Neutrophil (primary cell): ENCODE data around the gene GDPD5.

Experiments used
- H3K27ac ChIP-seq: fragments of 200-600 bp; sonication (generic); 2 replicates; pipeline ENCODE4 v1.5.1; 2016; ENCODE audit warnings: mild to moderate bottlenecking, moderate library complexity
- H3K27me3 ChIP-seq: fragments of 200-600 bp; sonication (generic); 2 replicates; pipeline ENCODE4 v1.6.0; 2016; ENCODE audit warnings: mild to moderate bottlenecking
- H3K36me3 ChIP-seq: fragments of 200-600 bp; sonication (generic); 2 replicates; pipeline ENCODE4 v1.5.1; 2017
- H3K4me1 ChIP-seq, 2 experiments: fragments of 200-600 bp in 1 of 2; sonication (generic) in 1 of 2; 1 replicate in 1 of 2; 2 replicates in 1 of 2; pipeline versions ENCODE4 v1.5.1 to v1.6.1; 2013 to 2016; ENCODE audit warnings: low read depth in 1 of 2, low read length in 1 of 2, mild to moderate bottlenecking in 1 of 2, moderate library complexity in 1 of 2; ENCODE audit not compliant: control insufficient read depth in 1 of 2, insufficient read depth in 1 of 2
- H3K4me3 ChIP-seq, 2 experiments: fragments of 200-600 bp in 1 of 2; sonication (generic) in 1 of 2; 1 replicate in 1 of 2; 2 replicates in 1 of 2; pipeline ENCODE4 v1.5.1; 2013 to 2016; ENCODE audit warnings: low read depth in 1 of 2, low read length in 1 of 2, mild to moderate bottlenecking in 1 of 2, moderate library complexity in 1 of 2
- H3K9me3 ChIP-seq: fragments of 200-600 bp; sonication (generic); 2 replicates; pipeline ENCODE4 v1.5.1; 2016
- TF ChIP-seq, protein P1 (sequence below): fragments of 200-600 bp; sonication (generic); IDR thresholded peaks from 2 replicates; pipeline ENCODE4 v1.5.1; 2016; ENCODE audit warnings: antibody characterized with exemption

GDPD5 gene

DNA sequence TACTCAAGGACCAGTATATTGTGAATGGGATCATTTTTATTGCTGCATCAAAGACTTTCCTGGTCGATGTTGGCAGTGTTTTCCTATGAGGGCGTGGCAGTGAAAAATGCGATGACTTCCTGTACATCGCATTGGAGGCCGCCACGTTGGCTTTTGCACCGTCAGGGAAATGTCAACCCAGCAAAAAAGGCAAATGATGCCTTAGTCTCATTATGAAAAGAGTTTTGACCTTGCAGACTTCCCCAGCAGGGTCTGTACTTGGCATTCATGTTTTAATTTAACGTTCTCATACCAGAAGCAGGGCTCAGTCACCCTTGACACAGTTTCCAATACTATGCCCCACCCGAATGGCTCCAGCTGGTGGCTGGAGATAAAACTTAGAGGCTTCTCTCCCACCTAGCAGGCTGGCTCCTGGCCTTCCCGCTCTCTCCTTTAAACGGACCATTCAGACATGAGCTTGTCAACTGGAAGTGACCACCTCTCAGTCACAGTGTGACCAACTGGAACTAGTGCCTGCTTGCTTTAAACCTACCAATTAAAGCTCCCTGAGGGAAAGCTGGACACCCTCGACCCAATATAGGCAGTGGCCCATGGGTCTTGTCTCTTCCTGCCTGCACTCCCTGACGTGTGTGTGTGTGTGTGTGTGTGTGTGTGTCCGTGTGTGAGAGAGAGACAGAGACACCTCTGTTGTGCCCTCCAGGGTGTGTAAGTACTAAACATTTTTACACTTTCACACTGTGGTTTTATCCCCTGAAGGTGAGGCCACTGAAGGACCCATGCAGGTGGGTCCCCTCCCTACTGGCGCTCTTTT, 8.7 kb upstream of the GDPD5 start:
- H3K4me3 ChIP-seq, result no peak overlapping the region
- H3K4me1 ChIP-seq, result peaks cover 11 to 21% of the 10 kb centered on the region in 2 experiments
- H3K27ac ChIP-seq, result no peak overlapping the region
- H3K36me3 ChIP-seq, result no peaks in the 10 kb centered on the region
- no peaks in the 10 kb centered on the region for H3K9me3 ChIP-seq
- H3K27me3 ChIP-seq, result peaks cover 14% of the 10 kb centered on the region
- TF ChIP-seq, protein P1, sequence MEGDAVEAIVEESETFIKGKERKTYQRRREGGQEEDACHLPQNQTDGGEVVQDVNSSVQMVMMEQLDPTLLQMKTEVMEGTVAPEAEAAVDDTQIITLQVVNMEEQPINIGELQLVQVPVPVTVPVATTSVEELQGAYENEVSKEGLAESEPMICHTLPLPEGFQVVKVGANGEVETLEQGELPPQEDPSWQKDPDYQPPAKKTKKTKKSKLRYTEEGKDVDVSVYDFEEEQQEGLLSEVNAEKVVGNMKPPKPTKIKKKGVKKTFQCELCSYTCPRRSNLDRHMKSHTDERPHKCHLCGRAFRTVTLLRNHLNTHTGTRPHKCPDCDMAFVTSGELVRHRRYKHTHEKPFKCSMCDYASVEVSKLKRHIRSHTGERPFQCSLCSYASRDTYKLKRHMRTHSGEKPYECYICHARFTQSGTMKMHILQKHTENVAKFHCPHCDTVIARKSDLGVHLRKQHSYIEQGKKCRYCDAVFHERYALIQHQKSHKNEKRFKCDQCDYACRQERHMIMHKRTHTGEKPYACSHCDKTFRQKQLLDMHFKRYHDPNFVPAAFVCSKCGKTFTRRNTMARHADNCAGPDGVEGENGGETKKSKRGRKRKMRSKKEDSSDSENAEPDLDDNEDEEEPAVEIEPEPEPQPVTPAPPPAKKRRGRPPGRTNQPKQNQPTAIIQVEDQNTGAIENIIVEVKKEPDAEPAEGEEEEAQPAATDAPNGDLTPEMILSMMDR, result no peak

DNA sequence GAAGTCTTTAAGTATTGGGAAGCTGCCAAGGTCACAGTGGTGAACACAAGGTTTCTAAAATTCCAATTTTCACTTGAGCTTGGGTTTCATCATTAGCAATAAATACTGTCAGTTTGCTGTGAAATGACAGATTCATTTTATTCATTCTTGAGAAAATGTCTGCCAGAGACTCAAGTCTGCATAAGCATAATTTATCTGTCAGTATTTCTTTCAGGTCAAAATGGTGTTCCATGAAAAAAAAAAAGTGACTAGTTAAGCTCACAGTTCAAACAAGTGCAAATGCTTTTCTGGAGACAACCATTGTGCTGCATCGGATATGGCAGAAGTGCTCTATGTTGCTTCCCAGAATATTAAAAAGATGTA, 8.1 kb upstream of the GDPD5 start:
- H3K27ac ChIP-seq, result no peak overlapping the region
- H3K36me3 ChIP-seq, result no peaks in the 10 kb centered on the region
- peaks cover 11 to 21% of the 10 kb centered on the region in 2 experiments for H3K4me1 ChIP-seq
- no peaks in the 10 kb centered on the region for H3K9me3 ChIP-seq
- TF ChIP-seq, protein P1, result no peak
- no peak overlapping the region for H3K4me3 ChIP-seq
- H3K27me3 ChIP-seq, result peaks cover 20% of the 10 kb centered on the region

DNA sequence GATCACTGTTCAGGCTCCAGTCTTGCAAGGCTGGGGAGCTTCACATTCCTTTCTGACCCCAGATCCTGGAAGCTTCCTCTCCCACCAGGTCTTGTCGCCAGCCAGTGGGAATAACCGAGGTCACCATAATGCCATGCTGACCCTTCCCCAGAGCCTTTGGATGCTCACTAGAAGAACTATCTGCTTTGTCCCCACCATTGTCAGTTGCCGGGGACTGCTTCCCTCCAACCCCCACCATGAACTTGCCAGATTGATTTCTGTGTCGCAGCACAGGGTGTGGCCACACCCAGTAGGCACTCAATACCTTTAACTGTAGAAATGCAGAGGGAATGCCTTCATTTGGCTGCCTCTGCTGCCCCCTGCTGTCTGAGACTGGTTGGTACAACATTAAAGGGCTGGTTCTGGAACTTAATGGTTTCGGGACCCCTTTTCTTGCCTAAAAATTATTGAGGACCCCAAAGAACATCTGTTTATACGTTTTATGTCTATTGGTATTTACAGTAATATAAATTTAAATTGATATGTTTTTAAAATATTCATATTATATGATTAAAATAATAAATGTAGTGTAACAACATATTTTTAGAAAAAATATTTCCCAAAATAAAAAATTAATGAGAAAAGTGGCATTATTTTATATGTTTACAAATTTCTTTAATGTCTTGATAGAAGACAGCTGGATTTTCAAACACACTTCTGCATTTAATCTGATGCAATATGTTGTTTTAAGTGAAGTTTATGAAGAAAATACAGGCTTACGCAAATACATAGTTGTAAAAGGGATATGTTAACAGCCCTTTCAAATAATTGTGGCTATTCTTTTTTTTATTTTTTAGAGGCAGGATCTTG, 6.7 kb upstream of the GDPD5 start:
- TF ChIP-seq, protein P1, result peak; percentile 90

DNA sequence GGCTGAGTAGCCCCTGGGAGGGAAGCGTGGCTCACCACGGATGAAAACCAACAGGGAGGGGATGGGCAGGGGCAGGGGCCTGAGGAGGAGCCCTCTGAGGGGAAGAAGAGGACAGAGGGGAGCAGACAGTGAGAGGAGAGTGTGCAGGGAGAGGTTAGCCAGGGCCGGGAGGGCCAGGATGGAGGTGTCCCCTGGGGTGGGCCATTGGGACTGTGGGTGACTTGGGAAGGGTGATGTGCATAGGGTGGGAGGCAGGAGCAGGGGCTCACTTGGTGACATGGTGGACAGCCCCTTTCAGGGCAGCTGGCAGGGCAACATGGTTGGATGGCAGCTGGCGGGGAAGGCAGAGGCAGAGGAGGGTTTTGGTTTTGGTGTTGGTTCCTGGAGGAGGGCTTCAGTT, 5.6 kb upstream of the GDPD5 start:
- H3K27ac ChIP-seq, result no peak overlapping the region
- no peak overlapping the region for H3K4me3 ChIP-seq
- TF ChIP-seq, protein P1, result no peak
- no peaks in the 10 kb centered on the region for H3K36me3 ChIP-seq
- H3K27me3 ChIP-seq, result peaks cover 45% of the 10 kb centered on the region
- H3K9me3 ChIP-seq, result no peaks in the 10 kb centered on the region
- peaks cover 1 to 9% of the 10 kb centered on the region in 2 experiments for H3K4me1 ChIP-seq

More for the DNA sequence above, 6.7 kb upstream of the GDPD5 start:
- Histone ChIP-seq H3K9me3 (no peaks in the 10 kb centered on the region), H3K4me3 (no peak overlapping the region), H3K4me1 (peaks cover 6 to 18% of the 10 kb centered on the region in 2 experiments), H3K27ac (no peak overlapping the region), H3K27me3 (peaks cover 34% of the 10 kb centered on the region), H3K36me3 (no peaks in the 10 kb centered on the region)

DNA sequence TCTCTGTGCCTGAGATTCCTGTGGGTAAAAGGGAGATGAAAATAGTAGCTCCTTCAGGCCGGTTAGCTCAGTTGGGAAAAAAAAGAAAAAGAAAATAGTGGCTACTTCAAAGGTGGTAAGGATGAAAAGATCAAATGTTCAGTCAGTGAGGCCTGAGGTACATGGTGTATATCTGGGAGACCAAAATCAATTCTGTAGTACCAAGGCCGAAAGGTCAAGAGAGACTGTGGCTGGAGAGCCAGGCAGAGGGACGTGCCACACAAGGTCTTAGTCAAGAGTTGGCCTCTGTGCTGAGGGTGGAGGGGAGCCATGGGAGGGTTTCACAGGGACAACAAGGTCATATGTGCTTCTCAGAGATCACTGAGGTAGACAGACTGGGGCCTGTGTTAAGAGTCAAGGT, 4.8 kb upstream of the GDPD5 start:
- TF ChIP-seq, protein P1, result no peak

More for the DNA sequence above, 4.8 kb upstream of the GDPD5 start:
- Histone ChIP-seq H3K4me1 (peaks cover 3 to 16% of the 10 kb centered on the region in 2 experiments), H3K27me3 (peaks cover 53% of the 10 kb centered on the region), H3K36me3 (no peaks in the 10 kb centered on the region), H3K27ac (no peak overlapping the region), H3K4me3 (no peak overlapping the region), H3K9me3 (no peaks in the 10 kb centered on the region)
